ENCODE measurements around the gene MBD3L4. TPM values are rescaled to one million over a fixed set of nuclear protein-coding genes. Genes with fewer than 3 reads are reported as not detected.

MBD3L4 gene
- total RNA-seq, 1 donor from 2014 or later: not detected

GRCh38 chr19:7072541-7072940 lies 32.6 kb upstream of the MBD3L4 start:
- Histone ChIP-seq H3K36me3 (ENCODE audit: control insufficient read depth, insufficient read depth, low read length) (peaks cover 25% of the 10 kb centered on the region), H3K27me3 (ENCODE audit: control insufficient read depth, insufficient read depth, low read length) (no peaks in the 10 kb centered on the region), H3K4me3 (ENCODE audit: low read depth, low read length) (no peak overlapping the region)
- FAIRE-seq: no peak
- TF ChIP-seq, protein P1, sequence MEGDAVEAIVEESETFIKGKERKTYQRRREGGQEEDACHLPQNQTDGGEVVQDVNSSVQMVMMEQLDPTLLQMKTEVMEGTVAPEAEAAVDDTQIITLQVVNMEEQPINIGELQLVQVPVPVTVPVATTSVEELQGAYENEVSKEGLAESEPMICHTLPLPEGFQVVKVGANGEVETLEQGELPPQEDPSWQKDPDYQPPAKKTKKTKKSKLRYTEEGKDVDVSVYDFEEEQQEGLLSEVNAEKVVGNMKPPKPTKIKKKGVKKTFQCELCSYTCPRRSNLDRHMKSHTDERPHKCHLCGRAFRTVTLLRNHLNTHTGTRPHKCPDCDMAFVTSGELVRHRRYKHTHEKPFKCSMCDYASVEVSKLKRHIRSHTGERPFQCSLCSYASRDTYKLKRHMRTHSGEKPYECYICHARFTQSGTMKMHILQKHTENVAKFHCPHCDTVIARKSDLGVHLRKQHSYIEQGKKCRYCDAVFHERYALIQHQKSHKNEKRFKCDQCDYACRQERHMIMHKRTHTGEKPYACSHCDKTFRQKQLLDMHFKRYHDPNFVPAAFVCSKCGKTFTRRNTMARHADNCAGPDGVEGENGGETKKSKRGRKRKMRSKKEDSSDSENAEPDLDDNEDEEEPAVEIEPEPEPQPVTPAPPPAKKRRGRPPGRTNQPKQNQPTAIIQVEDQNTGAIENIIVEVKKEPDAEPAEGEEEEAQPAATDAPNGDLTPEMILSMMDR (IDR thresholded peaks at IDR 0.05; ENCODE audit: insufficient read depth, low read length, severe bottlenecking): no peak
- no peak for DNase-seq (ENCODE audit: low read depth)

GRCh38 chr19:7069904-7070226 lies 29.9 kb upstream of the MBD3L4 start:
- DNase-seq (ENCODE audit: low read depth) (no peak), FAIRE-seq (no peak)
- peak overlapping the region; percentile 95 for H3K4me3 ChIP-seq (ENCODE audit: low read depth, low read length)
- H3K27me3 ChIP-seq (ENCODE audit: control insufficient read depth, insufficient read depth, low read length): no peaks in the 10 kb centered on the region
- TF ChIP-seq, protein P1 (IDR thresholded peaks at IDR 0.05; ENCODE audit: insufficient read depth, low read length, severe bottlenecking): no peak
- peaks cover 11% of the 10 kb centered on the region for H3K36me3 ChIP-seq (ENCODE audit: control insufficient read depth, insufficient read depth, low read length)

- FAIRE-seq: no peak
Observed at GRCh38 chr19:7069042-7069903, 29.3 kb upstream of the MBD3L4 start, which contains the start of gene ZNF557. ZNF557 (plus strand) TSS chr19:7069703; CDS start chr19:7075075, 5,372 bp downstream.

DNA sequence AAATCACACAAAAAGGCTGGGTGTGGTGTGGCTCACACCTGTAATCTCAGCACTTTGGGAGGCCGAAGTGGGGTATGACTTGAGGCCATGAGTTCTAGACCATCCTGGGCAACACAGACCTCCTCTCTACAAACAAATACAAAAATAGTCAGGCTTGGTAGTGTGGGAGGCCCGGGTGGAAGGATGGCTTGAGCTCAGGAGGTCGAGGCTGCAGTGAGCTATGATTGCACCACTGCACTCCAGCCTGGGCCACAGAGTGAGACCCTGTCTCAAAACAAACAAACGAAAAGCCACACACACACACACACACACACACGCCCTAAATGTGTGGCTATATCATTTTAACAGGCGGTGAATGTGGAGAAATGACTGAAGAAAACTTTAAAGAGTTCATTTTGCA lies 28.6 kb upstream of the MBD3L4 start:
- DNase-seq (ENCODE audit: low read depth): no peak
- H3K36me3 ChIP-seq (ENCODE audit: control insufficient read depth, insufficient read depth, low read length): peaks cover 8% of the 10 kb centered on the region
- no peak for FAIRE-seq
- no peaks in the 10 kb centered on the region for H3K27me3 ChIP-seq (ENCODE audit: control insufficient read depth, insufficient read depth, low read length)
- peak overlapping the region; percentile 5 for H3K4me3 ChIP-seq (ENCODE audit: low read depth, low read length)
- TF ChIP-seq, protein P1 (IDR thresholded peaks at IDR 0.05; ENCODE audit: insufficient read depth, low read length, severe bottlenecking): no peak

More at GRCh38 chr19:7069042-7069903, 29.3 kb upstream of the MBD3L4 start, which contains the start of gene ZNF557:
- DNase-seq (ENCODE audit: low read depth): peak; percentile 88
- H3K27me3 ChIP-seq (ENCODE audit: control insufficient read depth, insufficient read depth, low read length): no peaks in the 10 kb centered on the region
- TF ChIP-seq, protein P1 (IDR thresholded peaks at IDR 0.05; ENCODE audit: insufficient read depth, low read length, severe bottlenecking): no peak
- peaks cover 10% of the 10 kb centered on the region for H3K36me3 ChIP-seq (ENCODE audit: control insufficient read depth, insufficient read depth, low read length)
- peak within 1 kb of the TSS; percentile 95 for H3K4me3 ChIP-seq (ENCODE audit: low read depth, low read length)

DNA sequence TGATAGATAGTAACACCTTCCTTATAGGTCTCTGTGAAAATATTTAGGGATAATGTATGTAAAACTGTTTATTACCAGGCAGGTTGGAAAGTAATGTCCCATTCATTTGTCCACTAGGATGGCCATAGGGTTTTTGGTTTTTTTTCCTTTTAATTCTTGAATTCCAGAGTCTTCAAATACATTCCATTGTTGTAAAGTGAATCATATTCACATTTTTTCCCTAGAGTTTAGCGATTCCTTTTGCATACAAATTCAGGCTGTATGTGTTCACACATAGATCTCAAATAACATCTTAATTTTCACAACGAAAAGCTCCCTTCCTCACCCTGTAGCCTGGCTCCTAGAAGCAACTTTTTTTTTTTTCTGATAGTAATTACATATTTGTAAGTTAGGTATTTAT lies 27.7 kb upstream of the MBD3L4 start:
- H3K4me3 ChIP-seq (ENCODE audit: low read depth, low read length): no peak overlapping the region
- H3K27me3 ChIP-seq (ENCODE audit: control insufficient read depth, insufficient read depth, low read length): no peaks in the 10 kb centered on the region
- TF ChIP-seq, protein P1 (IDR thresholded peaks at IDR 0.05; ENCODE audit: insufficient read depth, low read length, severe bottlenecking): no peak
- no peak for FAIRE-seq
- DNase-seq (ENCODE audit: low read depth): no peak
- H3K36me3 ChIP-seq (ENCODE audit: control insufficient read depth, insufficient read depth, low read length): peaks cover 4% of the 10 kb centered on the region

Data from bronchial epithelial cell (primary cell).